ENCODE measurements around the gene PIBF1.
A peak's percentile ranks its signal among the peaks of the same experiment; 100 is the strongest.
"Not testable (repeated sequence)": the region's sequence is repeated elsewhere in the genome, so short reads cannot be mapped to it uniquely, and the experiment has no call there.

PIBF1 gene

GRCh38 chr13:72931311-72931710, 149.4 kb downstream of the PIBF1 start:
- no peak for DNase-seq

- DNase-seq, result no peak
These were observed 150.3 kb downstream of the PIBF1 start for GRCh38 chr13:72932250-72932649.

- not testable (repeated sequence) for DNase-seq
These were observed 164.3 kb downstream of the PIBF1 start for GRCh38 chr13:72946267-72946666.

GRCh38 chr13:72952529-72953141, 170.7 kb downstream of the PIBF1 start:
- no peak for DNase-seq

- peak; percentile 3 for DNase-seq
These were observed 171.5 kb downstream of the PIBF1 start for GRCh38 chr13:72953391-72953965.

- DNase-seq, result no peak
These were observed 177.7 kb downstream of the PIBF1 start for GRCh38 chr13:72959643-72960042.

GRCh38 chr13:72960114-72960513, 178.2 kb downstream of the PIBF1 start:
- no peak for DNase-seq

- DNase-seq, result no peak
These were observed 178.6 kb downstream of the PIBF1 start for GRCh38 chr13:72960541-72960940.

- DNase-seq, result peak; percentile 3
These were observed 181.8 kb downstream of the PIBF1 start for GRCh38 chr13:72963762-72964161.

- no peak for DNase-seq
These were observed 188.5 kb downstream of the PIBF1 start for GRCh38 chr13:72970301-72970880.

- DNase-seq, result no peak
These were observed 189.0 kb downstream of the PIBF1 start for GRCh38 chr13:72970956-72971355.

- no peak for DNase-seq
These were observed 191.3 kb downstream of the PIBF1 start for GRCh38 chr13:72973234-72973633.

GRCh38 chr13:72983085-72983768, 201.3 kb downstream of the PIBF1 start:
- no peak for DNase-seq

- DNase-seq, result no peak
These were observed 203.7 kb downstream of the PIBF1 start for GRCh38 chr13:72985610-72986009.

- no peak for DNase-seq
These were observed 204.3 kb downstream of the PIBF1 start for GRCh38 chr13:72986197-72986596.

GRCh38 chr13:72990953-72991352, 209.0 kb downstream of the PIBF1 start:
- DNase-seq, result no peak

- DNase-seq, result no peak
These were observed 216.1 kb downstream of the PIBF1 start for GRCh38 chr13:72998012-72998411.

- DNase-seq, result peak; percentile 51
These were observed 218.2 kb downstream of the PIBF1 start for GRCh38 chr13:73000027-73000674.

- DNase-seq, result no peak
These were observed 220.0 kb downstream of the PIBF1 start for GRCh38 chr13:73001971-73002370.

GRCh38 chr13:73011751-73012150, 229.8 kb downstream of the PIBF1 start:
- no peak for DNase-seq

GRCh38 chr13:73015805-73016204, 233.9 kb downstream of the PIBF1 start:
- DNase-seq, result no peak

- DNase-seq, result no peak
These were observed 236.4 kb downstream of the PIBF1 start for GRCh38 chr13:73018336-73018735.

GRCh38 chr13:73025217-73026012, 243.5 kb downstream of the PIBF1 start:
- DNase-seq, result no peak
